HEK293 (cell line): ENCODE measurements around the gene LRRC8B.

Experiments
- CTCF ChIP-seq: fragments of 450-650 bp; formaldehyde crosslinking; IDR thresholded peaks from 2 replicates; pipeline ENCODE4 v1.5.1; 2016; ENCODE audit warnings: missing biosample characterization, missing genetic modification characterization
- HOXA7 ChIP-seq: sonication (generic); formaldehyde crosslinking; IDR thresholded peaks from 2 replicates; pipeline ENCODE4 v1.8.1; 2022; ENCODE audit warnings: missing genetic modification reagents, borderline replicate concordance
- MZF1 ChIP-seq: fragments of 450-650 bp; formaldehyde crosslinking; IDR thresholded peaks from 2 replicates; pipeline ENCODE4 v1.5.1; 2017; ENCODE audit warnings: missing biosample characterization, missing genetic modification characterization, borderline replicate concordance
- PRDM1 ChIP-seq: fragments of 450-650 bp; formaldehyde crosslinking; IDR thresholded peaks from 2 replicates; pipeline ENCODE4; 2016; ENCODE audit warnings: missing biosample characterization, missing genetic modification characterization
- SP3 ChIP-seq: fragments of 450-650 bp; formaldehyde crosslinking; IDR thresholded peaks from 2 replicates; pipeline ENCODE4 v1.5.1; 2016; ENCODE audit warnings: missing biosample characterization, missing genetic modification characterization
- TRIM28 ChIP-seq: IDR thresholded peaks from 2 replicates; pipeline ENCODE4 v1.6.1; 2011; ENCODE audit warnings: low read length, control low read depth, borderline replicate concordance
- YY1 ChIP-seq: fragments of 450-650 bp; formaldehyde crosslinking; IDR thresholded peaks from 2 replicates; pipeline ENCODE4 v1.5.1; 2018; ENCODE audit warnings: missing biosample characterization, missing genetic modification characterization
- ZBTB11 ChIP-seq: fragments of 450-650 bp; formaldehyde crosslinking; conservative IDR thresholded peaks from 2 replicates; pipeline ENCODE4 v1.5.1; 2016; ENCODE audit warnings: low read depth, missing biosample characterization, missing genetic modification characterization
- ZBTB26 ChIP-seq: fragments of 450-650 bp; formaldehyde crosslinking; optimal IDR thresholded peaks from 2 replicates; pipeline ENCODE3; 2016; ENCODE audit warnings: missing biosample characterization, mild to moderate bottlenecking, missing genetic modification characterization
- ZFP3 ChIP-seq: fragments of 450-650 bp; formaldehyde crosslinking; IDR thresholded peaks from 2 replicates; pipeline ENCODE4 v1.5.1; 2016; ENCODE audit warnings: low read depth, missing biosample characterization, missing genetic modification characterization
- ZNF121 ChIP-seq: fragments of 450-650 bp; formaldehyde crosslinking; IDR thresholded peaks from 2 replicates; pipeline ENCODE4 v1.5.1; 2016; ENCODE audit warnings: missing biosample characterization, missing genetic modification characterization
- ZNF140 ChIP-seq: fragments of 450-650 bp; formaldehyde crosslinking; IDR thresholded peaks from 2 replicates; pipeline ENCODE4 v1.5.1; 2016; ENCODE audit warnings: missing biosample characterization, missing genetic modification characterization
- ZNF184 ChIP-seq: fragments of 450-650 bp; IDR thresholded peaks from 2 replicates; pipeline ENCODE4 v1.5.1; 2018; ENCODE audit warnings: missing biosample characterization, mild to moderate bottlenecking, missing genetic modification characterization
- ZNF223 ChIP-seq: fragments of 450-650 bp; formaldehyde crosslinking; IDR thresholded peaks from 2 replicates; pipeline ENCODE4 v1.5.1; 2016; ENCODE audit warnings: missing biosample characterization, missing genetic modification characterization
- ZNF23 ChIP-seq: fragments of 450-650 bp; formaldehyde crosslinking; IDR thresholded peaks from 2 replicates; pipeline ENCODE4 v1.5.1; 2016; ENCODE audit warnings: missing biosample characterization, missing genetic modification characterization, borderline replicate concordance
- ZNF248 ChIP-seq: fragments of 450-650 bp; formaldehyde crosslinking; IDR thresholded peaks from 2 replicates; pipeline ENCODE4 v1.5.1; 2017; ENCODE audit warnings: missing biosample characterization, missing genetic modification characterization
- ZNF266 ChIP-seq: fragments of 450-650 bp; formaldehyde crosslinking; IDR thresholded peaks from 2 replicates; pipeline ENCODE4 v1.5.1; 2016; ENCODE audit warnings: missing biosample characterization, missing genetic modification characterization, low read depth
- ZNF324 ChIP-seq: fragments of 450-650 bp; formaldehyde crosslinking; IDR thresholded peaks from 2 replicates; pipeline ENCODE4 v1.5.1; 2016; ENCODE audit warnings: missing biosample characterization, missing genetic modification characterization
- ZNF350 ChIP-seq: fragments of 450-650 bp; formaldehyde crosslinking; IDR thresholded peaks from 2 replicates; pipeline ENCODE4 v1.5.0; 2017; ENCODE audit warnings: missing biosample characterization, mild to moderate bottlenecking, missing genetic modification characterization
- ZNF366 ChIP-seq: fragments of 450-650 bp; formaldehyde crosslinking; conservative IDR thresholded peaks from 2 replicates; pipeline ENCODE4 v1.5.1; 2016; ENCODE audit warnings: missing biosample characterization, missing genetic modification characterization
- ZNF391 ChIP-seq: fragments of 450-650 bp; formaldehyde crosslinking; IDR thresholded peaks from 2 replicates; pipeline ENCODE4 v1.5.1; 2016; ENCODE audit warnings: low read depth, missing biosample characterization, missing genetic modification characterization, borderline replicate concordance
- ZNF416 ChIP-seq: fragments of 450-650 bp; formaldehyde crosslinking; IDR thresholded peaks from 2 replicates; pipeline ENCODE4 v1.5.1; 2016; ENCODE audit warnings: missing biosample characterization, missing genetic modification characterization
- ZNF473 ChIP-seq: fragments of 450-650 bp; formaldehyde crosslinking; IDR thresholded peaks from 2 replicates; pipeline ENCODE4 v1.5.1; 2017; ENCODE audit warnings: missing biosample characterization, missing genetic modification characterization
- ZNF48 ChIP-seq: fragments of 450-650 bp; formaldehyde crosslinking; IDR thresholded peaks from 2 replicates; pipeline ENCODE4 v1.5.1; 2016; ENCODE audit warnings: missing biosample characterization, missing genetic modification characterization
- ZNF521 ChIP-seq: fragments of 450-650 bp; formaldehyde crosslinking; IDR thresholded peaks from 2 replicates; pipeline ENCODE4 v1.5.1; 2017; ENCODE audit warnings: missing biosample characterization, mild to moderate bottlenecking, missing genetic modification characterization
- ZNF610 ChIP-seq: fragments of 450-650 bp; formaldehyde crosslinking; IDR thresholded peaks from 2 replicates; pipeline ENCODE4 v1.5.1; 2016; ENCODE audit warnings: missing biosample characterization, missing genetic modification characterization, borderline replicate concordance
- ZNF639 ChIP-seq: fragments of 450-650 bp; formaldehyde crosslinking; IDR thresholded peaks from 2 replicates; pipeline ENCODE4 v1.5.1; 2016; ENCODE audit warnings: missing biosample characterization, missing genetic modification characterization
- ZNF645 ChIP-seq: fragments of 450-650 bp; formaldehyde crosslinking; IDR thresholded peaks from 2 replicates; pipeline ENCODE4; 2016; ENCODE audit warnings: missing biosample characterization, missing genetic modification characterization
- ZNF670 ChIP-seq: fragments of 450-650 bp; formaldehyde crosslinking; IDR thresholded peaks from 2 replicates; pipeline ENCODE4 v1.5.1; 2016; ENCODE audit warnings: missing biosample characterization, missing genetic modification characterization, low read depth
- ZNF76 ChIP-seq: fragments of 450-650 bp; formaldehyde crosslinking; IDR thresholded peaks from 2 replicates; pipeline ENCODE4; 2016; ENCODE audit warnings: low read depth, missing biosample characterization, missing genetic modification characterization, borderline replicate concordance
- ZNF776 ChIP-seq: fragments of 450-650 bp; formaldehyde crosslinking; IDR thresholded peaks from 2 replicates; pipeline ENCODE4 v1.5.0; 2017; ENCODE audit warnings: missing biosample characterization, missing genetic modification characterization, borderline replicate concordance
- ZNF792 ChIP-seq: fragments of 450-650 bp; formaldehyde crosslinking; IDR thresholded peaks from 2 replicates; pipeline ENCODE4 v1.5.1; 2016; ENCODE audit warnings: missing biosample characterization, missing genetic modification characterization
- ZSCAN16 ChIP-seq: fragments of 450-650 bp; formaldehyde crosslinking; IDR thresholded peaks from 2 replicates; pipeline ENCODE4 v1.5.1; 2016; ENCODE audit warnings: missing biosample characterization, missing genetic modification characterization

The LRRC8B gene

GRCh38 chr1:89631816-89632656, 107.4 kb downstream of the LRRC8B start (continued):
- no peak for TF ChIP-seq ZBTB11 (tag by site-specific recombination)
- TF ChIP-seq ZNF416: no peak
- no peak for TF ChIP-seq ZNF76 (tag by site-specific recombination)
- no peak for TF ChIP-seq ZNF792 (tag by site-specific recombination)
- TF ChIP-seq ZNF391 (tag by site-specific recombination): no peak
- TF ChIP-seq ZNF639 (tag by site-specific recombination): no peak
- TF ChIP-seq ZNF473 (tag by site-specific recombination): no peak
- TF ChIP-seq ZSCAN16 (tag by site-specific recombination): no peak
- no peak for TF ChIP-seq ZNF266
- TF ChIP-seq ZNF223 (tag by site-specific recombination): no peak
- TF ChIP-seq ZNF670 (tag by site-specific recombination): no peak
- TF ChIP-seq ZNF48 (tag by site-specific recombination): no peak
- no peak for TF ChIP-seq PRDM1 (tag by site-specific recombination)
- no peak for TF ChIP-seq ZNF350 (tag by site-specific recombination)
- no peak for TF ChIP-seq ZNF521
- no peak for TF ChIP-seq YY1 (tag by site-specific recombination)
- TF ChIP-seq TRIM28: no peak
- no peak for TF ChIP-seq ZBTB26 (tag by site-specific recombination)
- TF ChIP-seq ZNF366 (tag by site-specific recombination): peak; percentile 58
- TF ChIP-seq ZNF645: no peak
- no peak for TF ChIP-seq ZNF23
- TF ChIP-seq ZNF324 (tag by site-specific recombination): no peak
- no peak for TF ChIP-seq ZNF248
- TF ChIP-seq ZNF610: no peak
- TF ChIP-seq HOXA7 (CRISPR knock-in tag): no peak
- no peak for TF ChIP-seq ZNF776 (tag by site-specific recombination)
- TF ChIP-seq ZNF140 (tag by site-specific recombination): no peak
- TF ChIP-seq SP3 (tag by site-specific recombination): peak; percentile 57; the same call in 1 of the 2 replicates
- TF ChIP-seq ZFP3 (tag by site-specific recombination): no peak
- no peak for TF ChIP-seq ZNF121 (tag by site-specific recombination)
- TF ChIP-seq MZF1 (tag by site-specific recombination): peak; percentile 57; the same call in 1 of the 2 replicates
- no peak for TF ChIP-seq ZNF184 (tag by site-specific recombination)
- no peak for TF ChIP-seq CTCF (tag by site-specific recombination)
